DOHH2 (cell line): ENCODE measurements around the gene LSP1.
"Not testable (repeated sequence)": the region's sequence is repeated elsewhere in the genome, so short reads cannot be mapped to it uniquely, and the experiment has no call there.

ENCODE experiments used
- H3F3A ChIP-seq: fragments of 200-600 bp; sonication (generic), shearing (Covaris generic); 2 replicates; pipeline ENCODE4 v1.6.0; 2016; ENCODE audit warnings: antibody characterized with exemption, mild to moderate bottlenecking; ENCODE audit not compliant: control insufficient read depth, insufficient read depth
- H3K27ac ChIP-seq: fragments of 200-600 bp; sonication (generic); 2 replicates; pipeline ENCODE4 v1.5.1; 2014; ENCODE audit warnings: low read depth, mild to moderate bottlenecking, low read length, moderate library complexity
- H3K27me3 ChIP-seq: fragments of 200-600 bp; sonication (generic); 2 replicates; pipeline ENCODE4 v1.6.1; 2014; ENCODE audit warnings: mild to moderate bottlenecking, low read length, mixed read lengths; ENCODE audit not compliant: control insufficient read depth
- H3K36me3 ChIP-seq: fragments of 200-600 bp; sonication (generic); 2 replicates; pipeline ENCODE4 v1.6.1; 2014; ENCODE audit warnings: mild to moderate bottlenecking, low read length, moderate library complexity, mixed read lengths; ENCODE audit not compliant: control insufficient read depth
- H3K4me1 ChIP-seq: fragments of 200-600 bp; sonication (generic); 2 replicates; pipeline ENCODE4 v1.6.1; 2014; ENCODE audit warnings: mild to moderate bottlenecking, low read length, mixed read lengths; ENCODE audit not compliant: control insufficient read depth
- H3K4me2 ChIP-seq: fragments of 200-600 bp; sonication (generic); 2 replicates; pipeline ENCODE4 v1.6.0; 2014; ENCODE audit warnings: mild to moderate bottlenecking, low read length, moderate library complexity
- H3K4me3 ChIP-seq: fragments of 200-600 bp; sonication (generic); 2 replicates; pipeline ENCODE4 v1.5.1; 2014; ENCODE audit warnings: mild to moderate bottlenecking, low read length, mixed read lengths
- H3K79me2 ChIP-seq: fragments of 200-600 bp; sonication (generic); 2 replicates; pipeline ENCODE4 v1.6.1; 2014; ENCODE audit warnings: mild to moderate bottlenecking, low read length, mixed read lengths; ENCODE audit not compliant: control insufficient read depth
- H3K9me2 ChIP-seq: fragments of 200-600 bp; sonication (generic); replicated peaks from 2 replicates; pipeline ENCODE4 v1.6.1; 2014; ENCODE audit warnings: mild to moderate bottlenecking, low read length, mixed read lengths; ENCODE audit not compliant: control insufficient read depth
- H3K9me3 ChIP-seq: fragments of 200-600 bp; sonication (generic); 2 replicates; pipeline ENCODE4 v1.6.1; 2014; ENCODE audit warnings: antibody characterized with exemption, low read length, mixed read lengths; ENCODE audit not compliant: control insufficient read depth, insufficient read depth
- H4K20me1 ChIP-seq: fragments of 200-600 bp; sonication (generic); 2 replicates; pipeline ENCODE4 v1.6.0; 2014; ENCODE audit warnings: low read depth, mild to moderate bottlenecking, antibody characterized with exemption, low read length, moderate library complexity; ENCODE audit not compliant: control insufficient read depth, insufficient read depth
- EZH2phosphoT487 ChIP-seq: fragments of 200-600 bp; sonication (generic); IDR thresholded peaks from 2 replicates; pipeline ENCODE4 v1.6.1; 2017; ENCODE audit warnings: borderline replicate concordance, mild to moderate bottlenecking, antibody characterized with exemption, low read length, moderate library complexity, mixed read lengths
- TF ChIP-seq, protein P1 (sequence below): fragments of 200-600 bp; sonication (generic); IDR thresholded peaks from one replicate; pipeline ENCODE4 v1.5.1; 2014; ENCODE audit warnings: antibody characterized with exemption, mild to moderate bottlenecking, low read depth, low read length; ENCODE audit not compliant: poor library complexity, severe bottlenecking

The LSP1 gene

DNA sequence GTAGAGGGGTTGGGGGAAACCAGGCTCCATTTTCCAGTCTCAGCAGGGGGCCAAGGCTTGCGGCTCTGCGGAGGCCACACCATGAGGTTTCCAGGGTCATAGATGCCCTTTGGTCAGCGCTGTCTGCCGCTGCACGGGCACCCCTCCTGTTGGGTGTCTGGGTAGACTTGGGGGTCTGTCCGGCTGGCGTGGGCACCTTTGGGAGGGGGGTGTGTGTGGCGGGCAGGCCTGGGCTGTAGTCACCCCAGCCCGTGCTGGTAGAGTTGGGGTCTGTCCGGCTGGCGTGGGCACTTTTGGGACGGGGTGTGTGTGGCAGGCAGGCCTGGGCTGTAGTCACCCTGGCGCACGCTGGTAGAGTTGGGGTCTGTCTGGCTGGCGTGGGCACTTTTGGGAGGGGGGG is 18.6 kb downstream of the LSP1 start:
- no peak overlapping the region for H3K4me3 ChIP-seq
- no peaks in the 10 kb centered on the region for H3F3A ChIP-seq
- peaks cover 15% of the 10 kb centered on the region for H3K79me2 ChIP-seq
- H3K27ac ChIP-seq = no peak overlapping the region
- TF ChIP-seq, protein P1, sequence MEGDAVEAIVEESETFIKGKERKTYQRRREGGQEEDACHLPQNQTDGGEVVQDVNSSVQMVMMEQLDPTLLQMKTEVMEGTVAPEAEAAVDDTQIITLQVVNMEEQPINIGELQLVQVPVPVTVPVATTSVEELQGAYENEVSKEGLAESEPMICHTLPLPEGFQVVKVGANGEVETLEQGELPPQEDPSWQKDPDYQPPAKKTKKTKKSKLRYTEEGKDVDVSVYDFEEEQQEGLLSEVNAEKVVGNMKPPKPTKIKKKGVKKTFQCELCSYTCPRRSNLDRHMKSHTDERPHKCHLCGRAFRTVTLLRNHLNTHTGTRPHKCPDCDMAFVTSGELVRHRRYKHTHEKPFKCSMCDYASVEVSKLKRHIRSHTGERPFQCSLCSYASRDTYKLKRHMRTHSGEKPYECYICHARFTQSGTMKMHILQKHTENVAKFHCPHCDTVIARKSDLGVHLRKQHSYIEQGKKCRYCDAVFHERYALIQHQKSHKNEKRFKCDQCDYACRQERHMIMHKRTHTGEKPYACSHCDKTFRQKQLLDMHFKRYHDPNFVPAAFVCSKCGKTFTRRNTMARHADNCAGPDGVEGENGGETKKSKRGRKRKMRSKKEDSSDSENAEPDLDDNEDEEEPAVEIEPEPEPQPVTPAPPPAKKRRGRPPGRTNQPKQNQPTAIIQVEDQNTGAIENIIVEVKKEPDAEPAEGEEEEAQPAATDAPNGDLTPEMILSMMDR = no peak
- no peak for TF ChIP-seq EZH2phosphoT487
- no peaks in the 10 kb centered on the region for H3K36me3 ChIP-seq
- H3K4me1 ChIP-seq = no peaks in the 10 kb centered on the region
- H4K20me1 ChIP-seq = peaks cover 3% of the 10 kb centered on the region; the same call in 1 of the 2 replicates
- H3K27me3 ChIP-seq = no peaks in the 10 kb centered on the region
- no peaks in the 10 kb centered on the region for H3K9me2 ChIP-seq
- H3K4me2 ChIP-seq = no peak overlapping the region
- no peaks in the 10 kb centered on the region for H3K9me3 ChIP-seq

DNA sequence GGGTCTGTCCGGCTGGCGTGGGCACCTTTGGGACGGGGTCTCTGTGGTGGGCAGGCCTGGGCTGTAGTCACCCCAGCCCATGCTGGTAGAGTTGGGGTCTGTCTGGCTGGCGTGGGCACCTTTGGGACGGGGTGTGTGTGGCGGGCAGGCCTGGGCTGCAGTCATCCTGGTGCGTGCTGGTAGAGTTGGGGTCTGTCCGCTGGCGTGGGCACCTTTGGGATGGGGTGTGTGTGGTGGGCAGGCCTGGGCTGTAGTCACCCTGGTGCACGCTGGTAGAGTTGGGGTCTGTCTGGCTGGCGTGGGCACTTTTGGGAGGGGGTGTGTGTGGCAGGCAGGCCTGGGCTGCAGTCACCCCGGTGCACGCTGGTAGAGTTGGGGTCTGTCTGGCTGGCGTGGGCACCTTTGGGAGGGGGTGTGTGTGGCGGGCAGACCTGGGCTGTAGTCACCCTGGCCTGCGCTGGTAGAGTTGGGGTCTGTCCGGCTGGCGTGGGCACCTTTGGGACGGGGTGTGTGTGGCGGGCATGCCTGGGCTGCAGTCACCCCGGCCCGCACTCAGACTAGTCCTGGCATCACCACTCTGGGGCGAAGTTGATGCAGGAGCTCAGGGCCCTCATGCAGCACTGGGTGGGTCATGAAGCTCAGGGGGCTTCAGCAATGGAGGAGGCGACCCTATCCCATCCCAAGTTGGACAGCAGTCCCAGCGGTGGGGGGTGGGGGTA is 19.5 kb downstream of the LSP1 start:
- Histone ChIP-seq H3K9me2 (no peaks in the 10 kb centered on the region), H3K4me1 (no peaks in the 10 kb centered on the region), H3F3A (no peaks in the 10 kb centered on the region), H3K9me3 (no peaks in the 10 kb centered on the region), H3K79me2 (peaks cover 16% of the 10 kb centered on the region), H3K27ac (no peak overlapping the region), H3K36me3 (no peaks in the 10 kb centered on the region), H3K4me2 (no peak overlapping the region), H3K4me3 (no peak overlapping the region), H4K20me1 (peaks cover 3% of the 10 kb centered on the region; the same call in 1 of the 2 replicates), H3K27me3 (no peaks in the 10 kb centered on the region)
- TF ChIP-seq, protein P1 = no peak
- no peak for TF ChIP-seq EZH2phosphoT487

DNA sequence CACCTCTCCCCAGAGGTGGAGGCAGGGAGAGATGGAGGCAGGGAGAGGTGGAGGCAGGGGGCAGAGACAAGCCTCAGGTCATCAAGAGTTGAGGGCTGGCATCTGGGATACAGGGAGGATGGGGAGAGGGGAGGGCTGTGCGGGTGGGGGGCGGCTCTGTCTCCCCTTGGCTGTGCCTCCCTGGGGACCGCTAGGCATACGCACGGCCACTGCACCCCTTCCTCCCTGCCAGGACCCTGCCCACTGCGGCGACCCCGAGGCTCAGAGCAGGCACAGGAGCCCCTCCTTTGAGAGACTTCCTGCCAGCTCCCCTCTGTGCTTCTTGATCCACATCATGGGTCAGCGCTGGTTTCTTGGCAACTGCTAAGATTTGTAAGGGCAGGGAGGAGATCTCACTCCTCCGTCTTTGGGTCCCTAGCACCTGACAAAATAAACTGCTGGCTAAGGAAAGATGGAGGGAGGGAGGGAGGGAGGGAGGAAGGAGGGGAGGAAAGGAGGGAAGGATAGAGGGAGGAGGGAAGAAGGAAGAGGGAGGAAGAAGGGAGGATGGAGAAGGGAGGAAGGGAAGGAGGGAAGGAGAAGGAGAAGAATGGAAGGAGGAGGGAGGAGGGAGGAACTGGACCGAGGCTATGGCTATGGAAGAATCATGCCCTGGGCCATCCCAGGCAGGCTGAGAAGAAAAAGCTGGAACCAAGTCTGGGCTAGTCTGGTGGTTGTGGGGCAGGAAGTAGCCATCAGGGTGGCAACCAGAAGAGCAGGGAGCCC is 20.3 kb downstream of the LSP1 start:
- no peaks in the 10 kb centered on the region for H3K27me3 ChIP-seq

DNA sequence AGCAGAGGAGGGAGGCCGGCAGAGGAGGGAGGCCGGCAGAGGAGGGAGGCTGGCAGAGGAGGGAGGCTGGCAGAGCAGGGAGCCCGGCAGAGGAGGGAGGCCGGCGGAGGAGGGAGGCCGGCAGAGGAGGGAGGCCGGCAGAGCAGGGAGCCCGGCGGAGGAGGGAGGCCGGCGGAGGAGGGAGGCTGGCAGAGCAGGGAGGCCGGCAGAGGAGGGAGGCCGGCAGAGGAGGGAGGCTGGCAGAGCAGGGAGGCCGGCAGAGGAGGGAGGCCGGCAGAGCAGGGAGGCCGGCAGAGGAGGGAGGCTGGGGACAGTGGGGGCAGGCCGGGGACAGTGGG is 20.9 kb downstream of the LSP1 start:
- H3K4me2 ChIP-seq, H3K4me1 ChIP-seq, H3K36me3 ChIP-seq: not testable (repeated sequence)

More for the DNA sequence above, 20.3 kb downstream of the LSP1 start:
- H3K79me2 ChIP-seq = peaks cover 16% of the 10 kb centered on the region
- H3K4me1 ChIP-seq = no peaks in the 10 kb centered on the region
- no peaks in the 10 kb centered on the region for H3F3A ChIP-seq
- no peak overlapping the region for H3K4me2 ChIP-seq
- H3K27ac ChIP-seq = no peak overlapping the region
- peaks cover 3% of the 10 kb centered on the region; the same call in 1 of the 2 replicates for H4K20me1 ChIP-seq
- H3K9me3 ChIP-seq = no peaks in the 10 kb centered on the region
- TF ChIP-seq, protein P1 = no peak
- TF ChIP-seq EZH2phosphoT487 = no peak
- no peaks in the 10 kb centered on the region for H3K36me3 ChIP-seq
- no peak overlapping the region for H3K4me3 ChIP-seq
- no peaks in the 10 kb centered on the region for H3K9me2 ChIP-seq

DNA sequence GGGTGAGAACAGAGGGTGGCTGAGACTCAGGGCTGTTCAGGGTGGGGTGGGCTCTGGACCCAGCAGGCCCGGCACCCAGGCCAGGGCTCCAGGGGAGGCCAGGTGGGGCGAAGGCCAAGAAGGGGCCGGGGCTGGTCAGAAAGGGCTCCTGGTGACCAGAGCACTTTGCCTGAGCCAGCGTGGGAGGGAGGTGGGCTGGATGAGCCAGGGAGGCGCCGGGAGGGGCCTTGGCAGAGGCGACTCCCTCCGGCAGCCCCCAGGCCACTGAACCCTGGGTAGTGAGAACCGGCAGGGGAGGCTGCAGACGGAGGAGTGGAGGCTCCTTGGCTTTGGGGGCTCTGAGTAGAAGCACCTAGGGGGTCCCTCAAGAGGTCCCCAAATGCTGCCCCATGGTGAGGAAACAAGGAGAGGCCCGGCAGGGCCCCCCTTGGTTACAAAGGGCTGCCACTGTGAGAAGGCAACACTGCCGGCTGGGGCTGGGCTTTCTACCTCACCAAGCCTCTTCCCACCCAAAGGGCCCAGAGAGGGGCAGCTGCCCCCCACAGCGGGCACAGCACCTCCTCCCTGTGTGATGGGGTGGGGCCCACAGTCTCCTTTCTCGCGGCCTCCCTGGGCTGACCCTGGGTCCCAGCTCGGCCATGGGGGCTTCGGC is 21.7 kb downstream of the LSP1 start:
- H4K20me1 ChIP-seq, H3K4me2 ChIP-seq, H3K9me2 ChIP-seq, H3K4me3 ChIP-seq, H3K9me3 ChIP-seq, H3F3A ChIP-seq, H3K27me3 ChIP-seq, H3K27ac ChIP-seq, H3K4me1 ChIP-seq, H3K36me3 ChIP-seq: not testable (repeated sequence)
- peaks cover 16% of the 10 kb centered on the region for H3K79me2 ChIP-seq

More for the DNA sequence above, 20.9 kb downstream of the LSP1 start:
- not testable (repeated sequence) for H3K27me3 ChIP-seq, H3F3A ChIP-seq, H4K20me1 ChIP-seq, H3K9me2 ChIP-seq, H3K27ac ChIP-seq, H3K4me3 ChIP-seq, H3K9me3 ChIP-seq
- H3K79me2 ChIP-seq = peaks cover 16% of the 10 kb centered on the region
